Lower leg skin (tissue), 3 donors: ENCODE data around the gene RNF20.

Experiments used
- POLR2A ChIP-seq, 2 donors: fragments of 450-650 bp; IDR thresholded peaks; one replicate each; pipeline ENCODE4 v1.6.1; 2016 to 2017; ENCODE audit warnings: antibody characterized with exemption in 2 of 2, mild to moderate bottlenecking in 1 of 2, moderate library complexity in 1 of 2
- TF ChIP-seq, protein P1 (sequence below), 3 donors: fragments of 450-650 bp; IDR thresholded peaks; one replicate each; pipeline ENCODE4 v1.5.1; 2016; ENCODE audit warnings: antibody characterized with exemption in 3 of 3, mild to moderate bottlenecking in 3 of 3, moderate library complexity in 2 of 3

DNA sequence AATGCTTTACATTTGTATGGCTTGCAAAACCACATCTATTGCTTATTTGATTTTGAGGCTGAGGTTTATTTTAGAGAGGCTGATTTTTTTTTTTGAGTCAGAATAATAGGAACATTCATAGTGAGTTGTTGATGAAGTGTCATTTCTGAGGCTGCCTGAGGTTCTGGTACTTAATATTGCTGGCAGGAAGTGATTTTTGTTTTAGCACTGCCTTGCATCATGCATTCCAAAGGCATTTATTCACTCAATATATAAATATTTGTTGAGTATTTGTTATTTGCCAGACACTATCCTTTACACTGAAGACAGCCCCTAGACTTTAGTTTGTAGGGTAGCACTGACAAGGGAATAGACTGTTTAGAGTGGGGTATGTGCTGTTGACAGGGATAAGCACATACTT is 2.7 kb downstream of the RNF20 start:
- TF ChIP-seq, protein P1, sequence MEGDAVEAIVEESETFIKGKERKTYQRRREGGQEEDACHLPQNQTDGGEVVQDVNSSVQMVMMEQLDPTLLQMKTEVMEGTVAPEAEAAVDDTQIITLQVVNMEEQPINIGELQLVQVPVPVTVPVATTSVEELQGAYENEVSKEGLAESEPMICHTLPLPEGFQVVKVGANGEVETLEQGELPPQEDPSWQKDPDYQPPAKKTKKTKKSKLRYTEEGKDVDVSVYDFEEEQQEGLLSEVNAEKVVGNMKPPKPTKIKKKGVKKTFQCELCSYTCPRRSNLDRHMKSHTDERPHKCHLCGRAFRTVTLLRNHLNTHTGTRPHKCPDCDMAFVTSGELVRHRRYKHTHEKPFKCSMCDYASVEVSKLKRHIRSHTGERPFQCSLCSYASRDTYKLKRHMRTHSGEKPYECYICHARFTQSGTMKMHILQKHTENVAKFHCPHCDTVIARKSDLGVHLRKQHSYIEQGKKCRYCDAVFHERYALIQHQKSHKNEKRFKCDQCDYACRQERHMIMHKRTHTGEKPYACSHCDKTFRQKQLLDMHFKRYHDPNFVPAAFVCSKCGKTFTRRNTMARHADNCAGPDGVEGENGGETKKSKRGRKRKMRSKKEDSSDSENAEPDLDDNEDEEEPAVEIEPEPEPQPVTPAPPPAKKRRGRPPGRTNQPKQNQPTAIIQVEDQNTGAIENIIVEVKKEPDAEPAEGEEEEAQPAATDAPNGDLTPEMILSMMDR (IDR thresholded peaks at IDR 0.05): no peak
- no peak for TF ChIP-seq POLR2A (IDR thresholded peaks at IDR 0.05)
